Fibroblast of skin of abdomen (primary cell): ENCODE results near the gene UBL7.
"Not testable (repeated sequence)": the region's sequence is repeated elsewhere in the genome, so short reads cannot be mapped to it uniquely, and the experiment has no call there.

ENCODE experiments used
- DNase-seq: peaks from one replicate; pipeline ENCODE4 v3.0.0-alpha.2; 2013

UBL7 gene

DNA sequence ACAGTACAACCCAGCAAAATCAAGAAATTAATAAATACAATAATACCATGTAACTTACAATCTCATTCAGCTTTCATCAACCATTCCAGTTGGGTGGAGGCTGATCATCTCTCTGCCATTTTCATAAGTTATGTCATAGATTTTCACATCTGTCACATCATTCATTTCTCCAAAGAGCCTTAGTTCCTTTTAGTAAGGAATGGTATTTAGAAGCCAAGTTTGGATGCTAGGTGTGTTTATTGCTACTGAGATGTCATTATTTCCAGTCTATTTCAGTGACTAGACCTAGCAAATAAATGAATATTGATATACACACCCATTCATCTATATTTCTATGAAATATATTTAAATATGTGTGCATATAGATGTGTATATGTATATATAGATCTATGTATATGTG is 2.7 kb upstream of the UBL7 start:
- DNase-seq, result no peak

DNA sequence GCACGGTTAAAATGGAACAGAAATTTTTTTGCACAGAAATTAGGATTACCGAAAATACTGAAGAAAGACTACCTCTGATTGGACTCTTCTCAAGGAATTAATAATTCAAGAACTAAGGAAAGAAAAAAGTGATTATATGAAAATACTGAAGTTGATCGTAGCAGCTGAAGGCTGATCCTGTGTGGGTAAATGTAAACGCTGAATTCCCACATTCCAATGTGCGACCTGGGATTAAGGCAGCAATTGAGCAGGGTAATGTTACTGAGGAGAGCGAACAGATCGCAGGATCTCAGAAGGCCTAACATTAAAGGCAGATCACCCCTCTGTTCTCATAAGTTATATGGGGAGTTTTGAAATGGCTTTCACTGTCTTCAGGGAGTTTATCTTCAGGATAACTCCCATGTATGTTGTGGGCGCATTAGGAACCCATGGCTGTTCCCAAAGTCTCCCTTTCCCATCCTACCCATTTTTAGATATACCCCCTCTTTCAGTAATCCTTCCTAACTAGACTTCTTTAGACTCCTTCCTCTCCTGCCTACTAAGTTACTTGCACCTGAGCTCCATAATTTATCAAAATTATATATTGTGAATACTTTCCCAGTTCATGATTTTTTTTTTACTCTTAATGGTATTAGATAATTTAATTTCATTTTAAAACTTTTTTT is 1.0 kb upstream of the UBL7 start:
- no peak for DNase-seq

DNA sequence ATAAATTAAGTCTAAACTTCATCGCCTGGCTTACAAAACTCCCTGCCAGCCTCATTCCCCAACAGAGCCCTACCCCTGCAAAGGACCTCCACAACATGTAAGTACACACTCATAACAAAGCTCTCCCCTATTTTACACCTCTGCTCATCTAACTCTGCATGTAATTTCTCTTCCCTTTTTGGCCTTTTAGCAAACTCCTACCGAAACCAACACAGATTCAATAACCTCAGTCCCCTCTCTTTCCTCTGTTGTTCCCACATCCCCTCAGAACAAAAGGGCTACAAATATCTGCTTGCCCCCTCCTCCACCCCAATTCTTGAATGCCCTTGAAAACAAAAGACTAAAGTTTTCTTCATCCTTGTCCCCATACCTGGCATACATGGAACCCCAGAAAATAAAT is 662 bp downstream of the UBL7 start:
- no peak for DNase-seq

DNA sequence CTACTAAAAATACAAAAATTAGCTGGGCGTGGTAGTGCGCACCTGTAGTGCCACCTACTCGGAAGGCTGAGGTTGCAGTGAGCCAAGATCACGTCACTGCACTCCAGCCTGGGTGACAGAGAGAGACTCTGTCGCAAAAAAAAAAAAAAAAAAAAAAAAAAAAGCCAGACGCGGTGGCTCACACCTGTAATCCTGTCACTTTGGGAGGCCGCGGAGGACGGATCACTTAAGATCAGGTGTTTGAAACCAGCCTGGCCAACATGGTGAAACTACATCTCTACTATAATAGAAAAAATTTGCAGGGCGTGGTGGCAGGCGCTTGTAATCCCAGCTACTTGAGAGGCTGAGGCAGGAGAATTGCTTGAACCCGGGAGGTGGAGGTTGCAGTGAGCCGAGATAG is 1.2 kb downstream of the UBL7 start:
- not testable (repeated sequence) for DNase-seq

DNA sequence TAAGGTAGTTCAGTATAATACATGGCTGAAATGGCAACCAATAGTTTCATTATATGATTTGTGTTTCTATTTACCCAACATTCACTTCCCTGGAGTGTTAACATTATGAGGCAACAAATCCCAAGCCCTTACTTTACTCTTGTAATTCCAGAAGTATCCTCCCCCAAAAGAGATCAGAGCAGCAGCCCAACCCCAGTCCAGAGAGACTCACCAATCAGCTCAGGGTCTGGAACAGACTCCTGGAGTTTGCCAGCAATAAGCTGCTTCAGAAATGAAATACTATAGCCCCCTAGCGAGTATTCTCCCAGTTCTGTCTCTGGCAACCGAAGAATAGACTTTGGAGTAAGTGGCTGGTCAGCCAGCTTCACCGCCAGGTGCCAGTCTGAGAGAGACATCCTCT is 2.5 kb downstream of the UBL7 start:
- DNase-seq, result no peak

DNA sequence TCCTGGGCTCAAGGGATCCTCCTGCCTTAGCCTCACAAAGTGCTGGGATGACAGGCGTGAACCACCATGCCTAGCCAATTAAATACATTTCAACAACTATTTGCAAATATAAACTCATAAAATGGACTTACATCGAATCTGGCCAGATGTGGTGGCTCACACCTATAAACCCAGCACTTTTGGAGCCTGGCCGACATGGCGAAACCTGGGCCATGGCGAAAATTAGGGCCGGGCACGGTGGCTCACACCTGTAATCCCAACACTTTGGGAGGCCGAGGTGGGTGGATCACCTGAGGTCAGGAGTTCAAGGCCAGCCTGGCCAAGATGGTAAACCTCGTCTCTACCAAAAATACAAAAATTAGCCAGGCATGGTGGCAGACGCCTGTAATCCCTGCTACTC is 3.9 kb downstream of the UBL7 start:
- not testable (repeated sequence) for DNase-seq

DNA sequence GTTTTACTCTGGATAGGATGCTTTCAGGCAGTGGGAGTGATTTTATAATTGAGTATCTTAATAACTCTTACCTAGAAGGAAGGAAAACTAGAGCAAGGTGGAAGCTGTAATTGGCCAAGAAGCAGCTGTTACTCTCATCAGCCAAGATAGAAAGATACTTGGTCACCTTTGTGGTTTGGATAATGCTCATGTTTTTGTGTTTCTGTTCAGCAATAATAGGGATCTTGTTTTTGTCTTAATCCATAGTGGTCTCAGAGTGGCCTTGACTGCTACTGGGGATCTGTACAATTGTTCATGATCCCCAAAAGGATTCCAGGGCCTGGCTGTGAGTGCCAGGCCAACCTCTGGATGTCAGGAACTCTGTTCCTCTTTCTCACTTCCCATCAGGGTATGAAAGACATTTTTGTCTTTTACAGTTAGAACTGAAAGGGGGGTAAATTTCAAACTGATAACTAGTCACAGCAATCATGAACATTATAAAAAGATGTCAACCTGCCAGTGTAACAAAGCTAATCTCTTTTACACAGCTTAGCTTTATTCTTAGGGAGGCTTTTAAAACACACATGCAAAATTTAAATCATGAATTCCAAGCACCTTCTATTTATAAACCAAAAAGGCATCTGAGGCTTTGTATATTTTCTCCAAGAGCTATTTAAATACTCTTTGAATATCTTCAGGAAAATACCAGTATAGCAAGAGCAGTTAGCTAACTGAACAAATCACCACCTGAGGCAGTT is 6.0 kb downstream of the UBL7 start:
- DNase-seq, result no peak

DNA sequence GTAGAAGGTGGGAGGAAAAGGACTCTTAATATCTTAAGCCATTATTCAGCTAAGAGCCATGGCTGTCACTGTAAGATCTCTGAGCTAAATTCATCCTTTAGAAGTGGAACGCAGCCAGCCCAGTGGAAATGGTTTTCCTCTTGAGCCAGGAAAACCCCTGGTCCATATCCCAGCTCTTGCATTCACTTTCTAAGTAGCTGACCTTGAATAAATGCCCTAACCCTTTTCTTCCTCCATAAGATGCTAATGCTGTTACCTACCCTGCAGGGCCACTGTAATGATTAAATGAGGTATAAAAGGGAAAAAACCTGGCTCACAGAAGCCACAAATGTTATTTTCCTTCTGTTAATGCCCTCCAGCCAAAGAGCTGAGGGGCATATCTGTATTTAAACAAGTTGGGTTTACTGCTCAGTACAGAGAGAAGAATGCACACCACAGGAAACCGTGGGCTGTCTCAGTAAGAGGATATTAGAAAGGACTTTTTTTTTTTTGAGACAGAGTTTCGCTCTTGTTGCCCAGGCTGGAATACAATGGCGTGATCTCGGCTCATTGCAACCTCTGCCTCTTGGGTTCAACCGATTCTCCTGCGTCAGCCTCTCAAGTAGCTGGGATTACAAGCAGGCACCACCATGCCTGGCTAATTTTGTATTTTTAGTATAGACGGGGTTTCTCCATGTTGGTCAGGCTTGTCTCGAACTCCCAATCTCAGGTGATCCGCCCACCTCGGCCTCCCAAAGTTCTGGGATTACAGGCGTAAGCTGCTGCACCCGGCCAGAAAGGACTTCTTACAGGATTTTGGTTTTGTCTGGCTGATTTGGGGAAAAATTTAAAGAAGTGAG is 6.8 kb downstream of the UBL7 start:
- DNase-seq, result no peak

DNA sequence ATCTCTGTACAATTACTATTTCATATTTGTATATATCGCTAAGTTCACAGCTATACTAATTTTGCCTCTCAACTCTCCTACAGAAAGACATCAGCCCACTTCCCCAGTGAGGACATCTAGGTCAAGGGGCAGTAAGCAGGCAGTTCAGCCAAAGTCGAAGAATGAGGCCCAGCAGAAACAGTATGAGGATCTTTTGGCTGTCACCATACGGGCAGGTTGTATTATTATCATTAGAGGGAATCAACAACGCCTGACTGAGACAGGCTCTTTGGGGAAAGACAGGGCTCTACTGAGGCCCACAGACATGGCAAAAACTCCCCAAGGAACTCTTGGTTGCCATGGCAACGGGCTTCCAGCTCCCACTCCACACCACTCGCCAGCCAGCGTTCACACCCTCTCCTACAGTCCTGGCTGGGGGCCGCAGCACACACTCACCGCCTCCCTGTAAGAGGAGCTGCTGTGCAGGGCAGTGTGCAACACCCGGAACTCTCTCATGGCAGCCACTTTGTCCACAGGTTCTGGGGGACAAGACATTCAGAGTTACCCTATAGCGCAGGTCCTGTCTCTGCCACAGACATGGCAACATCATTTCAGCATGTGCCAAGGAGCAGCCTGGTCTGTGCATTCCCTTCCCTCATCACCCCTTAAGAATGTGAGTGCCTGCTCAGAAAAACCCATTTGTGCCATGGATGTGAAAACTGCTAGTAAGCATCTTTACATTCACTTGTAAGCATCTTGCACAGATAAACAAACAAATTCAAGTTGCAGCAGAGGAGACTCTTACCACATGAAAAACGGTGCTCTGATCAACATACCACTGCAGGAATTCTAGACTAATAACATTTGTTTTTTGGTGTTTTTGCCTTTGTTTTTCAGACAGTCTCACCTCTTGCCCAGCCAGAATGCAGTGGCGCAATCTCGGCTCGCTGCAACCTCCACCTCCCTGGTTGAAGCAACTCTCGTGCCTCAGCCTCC is 8.8 kb downstream of the UBL7 start:
- DNase-seq, result no peak

DNA sequence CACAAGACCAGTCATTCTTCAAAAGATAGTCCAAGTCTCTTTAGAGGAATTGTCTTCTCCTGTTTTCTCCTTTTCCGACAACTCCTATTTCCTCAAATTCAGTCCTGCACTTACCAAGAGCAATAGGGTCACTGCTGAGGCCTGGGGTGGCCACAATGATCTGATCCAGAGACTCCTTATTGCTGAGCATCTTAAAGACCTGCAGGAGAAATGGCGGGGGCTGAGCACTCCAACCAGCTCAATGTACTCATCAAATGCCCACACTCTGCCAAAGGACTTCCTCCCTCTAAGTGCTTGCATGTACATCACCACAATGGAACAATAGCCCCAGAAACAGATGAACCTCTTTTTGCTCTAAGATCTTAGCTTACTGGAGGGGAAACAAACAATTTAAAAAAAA is 9.6 kb downstream of the UBL7 start:
- DNase-seq, result no peak

DNA sequence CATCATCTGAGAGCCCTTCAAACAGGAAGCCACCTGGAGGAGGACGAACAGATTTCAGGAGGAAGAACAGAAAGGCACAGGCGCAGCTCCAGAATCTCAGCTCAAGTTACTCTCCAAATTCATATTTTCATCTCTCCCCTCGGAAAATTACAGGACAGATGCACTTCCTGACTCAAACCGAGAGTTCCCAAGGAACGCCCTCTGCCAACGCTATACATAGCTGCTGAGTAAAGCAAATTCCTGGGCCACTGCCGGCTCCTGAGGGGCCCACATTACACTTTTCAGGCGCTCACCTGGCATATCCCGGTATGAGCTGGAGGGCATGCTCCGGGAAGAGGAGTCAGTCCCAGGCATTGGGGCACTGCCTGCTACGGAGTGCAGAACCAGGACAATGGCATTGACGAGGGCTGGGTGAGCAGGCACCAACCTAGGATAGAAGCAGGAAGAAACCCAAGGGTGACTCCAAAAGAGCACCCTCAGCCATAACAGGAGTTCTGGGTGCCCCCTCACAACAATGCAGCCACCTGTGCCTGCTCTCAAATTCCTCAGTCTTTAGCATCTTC is 11.2 kb downstream of the UBL7 start:
- DNase-seq, result no peak

DNA sequence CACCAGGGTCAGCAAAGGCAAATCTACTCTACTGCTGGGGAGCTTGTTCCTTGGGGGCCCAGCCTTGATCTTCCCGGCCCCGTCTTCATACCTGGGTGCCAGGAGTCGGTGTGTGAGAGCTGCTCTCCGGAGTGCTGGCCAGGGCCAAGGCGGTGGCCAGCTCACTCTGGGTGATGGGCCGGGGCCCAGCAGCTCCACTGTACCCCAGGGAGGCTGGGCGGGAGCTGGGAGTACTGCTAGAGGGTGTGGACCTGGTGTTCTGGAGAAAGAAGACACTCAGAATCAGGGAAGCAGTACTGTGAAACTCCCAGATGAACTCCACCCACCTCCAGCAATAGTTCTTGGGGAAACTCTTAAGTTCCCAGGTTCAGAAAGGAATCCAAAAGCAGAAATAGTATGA is 11.9 kb downstream of the UBL7 start:
- no peak for DNase-seq

DNA sequence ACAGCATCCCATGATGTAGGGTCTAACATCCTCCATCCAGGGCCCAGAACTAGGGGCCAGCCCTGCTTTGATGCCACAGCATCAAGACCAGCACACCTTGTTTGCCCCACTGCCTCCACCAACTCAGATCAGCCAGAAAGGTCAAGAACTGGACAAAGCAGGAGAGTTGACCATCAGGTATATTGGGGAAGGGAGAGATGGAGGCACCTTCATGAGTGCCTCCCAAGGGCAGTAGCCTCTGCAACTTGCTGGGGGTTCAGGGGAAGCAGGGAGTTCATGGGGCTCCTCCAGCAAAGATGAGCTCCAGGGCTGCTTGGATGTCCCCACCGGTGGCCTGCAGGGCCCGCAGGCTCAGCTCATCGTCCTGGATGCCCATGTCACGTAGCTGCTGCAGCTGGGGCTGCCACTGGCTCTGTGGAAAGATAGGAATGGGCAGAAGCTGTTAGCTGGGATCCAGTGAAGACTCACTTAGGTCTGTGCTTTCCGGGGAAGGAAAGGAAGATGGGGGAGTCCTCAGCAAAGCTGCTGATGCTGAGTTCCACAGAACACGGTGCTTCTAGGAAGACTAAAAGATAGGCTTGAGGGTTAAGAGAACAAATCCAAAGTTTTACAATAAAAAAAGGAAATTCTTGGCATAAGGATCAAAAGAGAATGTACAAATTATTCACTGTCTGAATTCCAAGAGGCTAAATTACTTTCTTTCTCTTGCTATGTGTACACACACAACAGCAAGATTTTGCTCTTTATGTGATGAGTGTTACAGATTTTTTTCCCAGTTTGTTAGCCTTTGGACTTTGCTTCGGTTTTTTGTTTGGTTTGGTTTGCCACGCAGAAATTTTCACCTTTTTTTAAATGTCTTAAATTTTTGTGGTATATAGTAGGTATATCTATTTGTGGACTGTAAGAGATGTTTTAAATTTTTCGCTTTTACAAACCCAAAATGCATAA is 14.9 kb downstream of the UBL7 start:
- DNase-seq, result no peak

DNA sequence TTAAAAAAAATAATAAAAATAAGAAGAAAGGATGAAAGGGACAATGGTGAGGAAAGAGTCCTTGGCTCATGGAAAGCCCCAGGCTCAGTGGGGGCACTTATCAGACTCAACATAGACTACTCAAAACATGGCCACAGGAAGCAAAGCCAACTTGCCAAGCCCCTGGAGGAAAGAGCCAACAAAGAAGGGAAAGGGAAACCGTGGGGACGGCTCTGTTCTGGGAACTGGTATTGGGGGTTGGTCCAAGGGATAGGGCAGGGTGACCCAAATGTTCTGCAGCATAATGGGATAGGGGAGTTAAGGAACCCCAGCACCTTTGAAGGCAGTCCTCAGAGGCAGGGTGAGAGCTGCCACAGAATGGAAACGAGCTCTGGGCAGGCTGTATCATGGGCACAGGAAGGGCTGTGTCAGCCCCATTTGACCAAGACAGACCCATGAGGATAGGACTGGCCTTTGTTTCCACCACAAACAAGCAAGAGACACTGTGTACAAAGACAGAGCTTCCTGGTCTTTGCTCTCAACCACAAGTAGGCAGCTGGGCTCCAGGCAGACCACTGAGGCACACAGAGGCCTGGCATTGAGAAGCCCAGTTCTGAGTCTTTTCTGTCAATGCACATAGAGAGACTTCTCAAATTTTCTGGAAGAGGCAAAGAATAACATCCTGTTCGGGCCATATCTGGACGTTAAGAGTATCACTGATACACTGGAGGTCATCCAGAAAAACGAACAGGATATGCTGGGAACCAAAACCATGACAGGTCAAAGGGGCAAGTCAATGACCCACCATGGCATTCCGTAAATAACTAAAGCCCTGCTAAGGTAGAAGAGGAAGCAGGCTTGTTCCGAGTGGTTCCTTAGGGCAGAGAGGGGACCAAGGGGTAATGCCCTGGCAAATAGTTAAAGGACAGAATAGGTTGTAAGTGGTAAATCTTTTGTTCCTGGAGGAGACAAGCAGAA is 16.6 kb downstream of the UBL7 start:
- DNase-seq, result no peak

DNA sequence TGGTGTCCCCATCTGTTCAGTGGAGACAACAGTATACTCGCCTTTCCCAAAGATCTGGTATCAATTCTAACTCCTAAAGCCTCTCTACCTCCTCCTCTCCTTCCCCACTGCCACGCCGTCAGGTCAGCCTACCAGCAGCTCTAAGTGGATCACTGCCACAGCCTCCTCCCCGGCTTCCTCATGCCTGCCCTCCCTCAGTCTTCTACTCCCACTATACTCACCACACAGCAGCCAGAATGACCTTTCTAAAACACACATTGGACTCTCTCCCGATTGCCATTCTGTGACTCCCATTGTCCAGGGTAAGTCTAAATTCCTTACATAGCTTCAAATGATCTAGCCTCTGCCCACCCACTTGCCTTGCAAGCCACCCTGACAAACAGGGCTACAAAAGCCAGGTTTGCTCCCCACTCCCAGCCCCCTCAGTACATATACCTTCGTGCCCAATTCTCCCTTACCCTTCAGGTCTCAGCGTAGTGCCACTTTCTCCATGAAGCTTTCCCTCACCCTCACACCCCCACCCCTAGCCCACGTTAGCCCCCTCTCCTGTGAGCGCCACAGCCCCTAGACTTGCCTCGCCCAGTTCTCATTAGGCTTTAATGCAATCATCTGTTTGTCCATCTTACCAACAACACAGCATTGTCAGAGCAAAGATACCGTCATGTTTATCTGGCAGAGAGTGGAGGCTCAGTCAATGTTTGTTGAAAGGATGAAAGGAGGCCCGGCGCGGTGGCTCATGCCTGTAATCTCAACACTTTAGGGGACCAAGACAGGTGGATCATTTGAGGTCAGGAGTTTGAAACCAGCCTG is 17.7 kb downstream of the UBL7 start:
- DNase-seq, result peak; percentile 26

DNA sequence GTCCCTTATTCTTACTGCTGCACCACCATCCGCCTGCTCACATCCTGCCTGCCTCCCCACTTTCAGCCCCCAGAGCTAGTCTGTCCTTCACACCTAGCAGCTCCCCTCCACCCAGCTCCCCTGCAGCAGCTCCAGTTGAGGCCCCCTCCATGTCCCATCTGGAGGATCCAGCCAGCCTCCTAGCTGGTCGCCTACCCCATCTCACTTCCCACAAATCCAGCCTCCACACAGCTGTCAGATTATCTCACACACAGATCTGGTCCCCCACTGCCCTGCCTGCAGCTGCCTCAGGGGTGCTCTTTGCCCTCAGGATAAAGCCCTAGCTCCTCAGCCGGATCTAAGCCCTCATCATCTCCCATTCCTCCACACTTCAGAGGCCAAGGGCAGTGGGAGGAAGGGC is 18.4 kb downstream of the UBL7 start:
- DNase-seq, result no peak

DNA sequence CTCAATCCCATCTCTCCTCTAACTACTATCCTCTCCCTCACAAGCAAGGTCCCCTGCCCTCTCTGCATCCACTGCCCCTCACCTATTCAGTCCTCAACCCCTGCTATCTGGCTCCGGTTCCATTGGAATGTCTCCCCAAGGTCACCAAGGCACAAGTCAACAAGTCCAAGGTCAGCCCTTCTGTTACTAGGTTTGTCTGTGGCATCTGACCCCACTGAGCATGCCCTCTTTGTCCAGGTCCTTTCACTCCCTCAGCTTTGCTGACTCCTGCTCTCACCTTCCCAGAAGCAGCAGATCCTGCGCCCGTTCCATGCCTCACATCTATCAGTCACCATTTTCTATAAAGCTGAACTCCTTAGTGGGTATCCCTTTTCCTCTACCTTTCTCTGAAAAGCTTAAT is 18.9 kb downstream of the UBL7 start:
- DNase-seq, result no peak

DNA sequence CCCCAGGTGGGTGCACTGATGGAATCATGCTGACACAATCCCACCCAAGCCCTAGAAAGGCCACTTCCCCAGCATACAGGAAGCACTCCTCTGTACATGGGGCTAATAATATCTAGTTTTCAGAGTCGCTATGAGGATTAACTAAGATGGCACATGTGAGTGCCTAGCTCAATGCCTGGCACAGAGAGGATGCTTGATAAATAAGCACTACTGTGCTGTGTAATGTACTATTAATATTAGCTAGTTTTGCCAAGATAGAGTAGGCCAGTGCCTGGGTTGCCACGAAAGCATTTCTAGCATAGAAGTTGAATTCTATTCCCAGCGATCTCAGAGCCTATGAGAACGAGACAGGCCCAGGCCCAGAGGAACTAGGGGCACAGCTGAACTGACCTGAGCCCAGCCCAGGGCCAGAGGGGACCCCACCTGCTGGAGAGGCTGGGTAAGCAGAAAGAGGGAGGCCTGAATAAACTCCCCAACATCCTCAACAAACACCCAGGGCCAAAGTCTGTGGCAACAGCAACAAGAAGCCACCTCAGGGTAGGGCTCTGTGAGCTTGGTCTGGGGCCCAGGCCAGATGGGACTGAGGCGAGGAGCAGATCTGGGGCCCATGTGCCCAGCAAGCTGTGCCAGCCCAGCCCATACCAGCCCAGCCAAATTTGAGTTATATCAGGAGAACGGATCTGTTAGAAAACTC is 19.6 kb downstream of the UBL7 start:
- DNase-seq, result no peak
